GM13977 (cell line): ENCODE results near the gene ZNF429.
"Not testable (repeated sequence)": the region's sequence is repeated elsewhere in the genome, so short reads cannot be mapped to it uniquely, and the experiment has no call there.

Experiments used
- DNase-seq: peaks from one replicate; pipeline ENCODE4 v3.0.0; 2012; ENCODE audit warnings: low spot score
- in situ Hi-C: fragments of 300-500 bp; cut with MboI; formaldehyde crosslinking; loops from one replicate; pipeline ENCODE4 v1.12.0; 2022; ENCODE audit warnings: low sequenced_read_pairs, low pct_unique_long_range_greater_than_20kb, mixed read lengths, inconsistent platforms; ENCODE audit not compliant: unreplicated experiment
- TF ChIP-seq, protein P1 (sequence below): IDR thresholded peaks from 2 replicates; pipeline ENCODE4 v1.5.1; 2012; ENCODE audit warnings: mild to moderate bottlenecking, control low read depth; ENCODE audit not compliant: insufficient read depth; ENCODE audit errors: extremely low read depth, missing control alignments

The ZNF429 gene

GRCh38 chr19:21513651-21514050, 8.2 kb downstream of the ZNF429 start:
- TF ChIP-seq, protein P1, sequence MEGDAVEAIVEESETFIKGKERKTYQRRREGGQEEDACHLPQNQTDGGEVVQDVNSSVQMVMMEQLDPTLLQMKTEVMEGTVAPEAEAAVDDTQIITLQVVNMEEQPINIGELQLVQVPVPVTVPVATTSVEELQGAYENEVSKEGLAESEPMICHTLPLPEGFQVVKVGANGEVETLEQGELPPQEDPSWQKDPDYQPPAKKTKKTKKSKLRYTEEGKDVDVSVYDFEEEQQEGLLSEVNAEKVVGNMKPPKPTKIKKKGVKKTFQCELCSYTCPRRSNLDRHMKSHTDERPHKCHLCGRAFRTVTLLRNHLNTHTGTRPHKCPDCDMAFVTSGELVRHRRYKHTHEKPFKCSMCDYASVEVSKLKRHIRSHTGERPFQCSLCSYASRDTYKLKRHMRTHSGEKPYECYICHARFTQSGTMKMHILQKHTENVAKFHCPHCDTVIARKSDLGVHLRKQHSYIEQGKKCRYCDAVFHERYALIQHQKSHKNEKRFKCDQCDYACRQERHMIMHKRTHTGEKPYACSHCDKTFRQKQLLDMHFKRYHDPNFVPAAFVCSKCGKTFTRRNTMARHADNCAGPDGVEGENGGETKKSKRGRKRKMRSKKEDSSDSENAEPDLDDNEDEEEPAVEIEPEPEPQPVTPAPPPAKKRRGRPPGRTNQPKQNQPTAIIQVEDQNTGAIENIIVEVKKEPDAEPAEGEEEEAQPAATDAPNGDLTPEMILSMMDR = no peak
- no peak for DNase-seq
- in situ Hi-C loops = no loop called here

DNA sequence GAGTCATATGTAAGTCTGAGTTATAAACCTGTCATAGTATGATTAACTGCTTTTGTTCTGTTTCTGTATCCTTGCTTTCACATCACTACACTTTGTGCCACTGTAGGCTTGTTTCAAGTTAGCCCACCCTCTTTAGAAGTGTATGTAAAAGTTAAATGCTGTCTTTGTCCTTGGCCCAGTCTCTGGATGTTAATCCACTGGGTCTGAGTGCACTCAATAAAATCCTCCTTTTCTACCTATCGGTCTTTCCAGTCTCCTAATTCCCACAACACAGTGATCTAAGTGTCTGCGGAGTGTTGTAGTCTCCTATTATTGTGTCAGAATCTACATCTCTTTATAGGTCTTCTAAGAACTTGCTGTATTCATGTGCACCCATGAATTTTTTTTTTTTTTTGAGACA, 14.1 kb downstream of the ZNF429 start:
- no peak for DNase-seq
- in situ Hi-C loops = no loop called here
- TF ChIP-seq, protein P1 = no peak

DNA sequence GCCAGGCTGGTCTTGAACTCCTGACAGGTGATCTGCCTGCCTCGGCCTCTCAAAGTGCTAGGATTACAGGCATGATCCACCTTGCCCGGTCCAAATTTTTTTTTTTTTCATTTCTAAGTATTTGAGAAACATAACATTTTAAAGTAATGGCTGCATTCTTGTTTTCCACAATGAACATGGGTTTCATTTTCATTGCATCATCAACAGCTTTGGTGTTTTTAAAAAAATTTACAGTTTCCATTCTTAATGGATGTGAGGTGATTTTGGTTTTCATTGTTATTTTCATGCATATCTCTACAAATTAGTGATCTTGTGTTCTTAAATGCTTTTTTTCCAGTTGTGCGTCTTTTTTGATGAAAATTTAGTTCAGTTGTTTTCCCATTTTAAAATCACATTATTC, 27.5 kb downstream of the ZNF429 start:
- TF ChIP-seq, protein P1 = no peak
- in situ Hi-C loops = no loop called here

GRCh38 chr19:21536741-21537290, 31.4 kb downstream of the ZNF429 start:
- in situ Hi-C loops, DNase-seq: not testable (repeated sequence)

More for the DNA sequence above, 27.5 kb downstream of the ZNF429 start:
- no peak for DNase-seq

DNA sequence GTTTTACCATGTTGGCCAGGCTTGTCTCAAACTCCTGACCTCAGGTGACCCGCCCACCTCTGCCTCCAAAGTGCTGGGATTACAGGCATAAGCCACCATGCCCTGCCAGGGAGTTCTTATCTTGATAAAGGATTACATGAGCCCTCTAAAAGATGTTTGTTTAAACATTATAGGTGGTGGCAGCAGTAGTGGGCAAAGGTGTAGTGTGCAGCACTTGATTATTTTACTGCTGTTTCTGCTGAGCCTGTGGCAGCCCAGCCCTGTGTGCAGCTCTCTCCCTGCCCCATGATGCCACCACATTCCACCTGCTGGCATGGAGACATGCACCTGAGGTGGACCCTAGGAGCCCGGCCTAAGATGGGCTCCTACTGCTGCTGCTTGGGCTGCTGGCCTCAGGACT, 54.0 kb downstream of the ZNF429 start:
- in situ Hi-C loops = no loop called here
- no peak for DNase-seq
- TF ChIP-seq, protein P1 = no peak

DNA sequence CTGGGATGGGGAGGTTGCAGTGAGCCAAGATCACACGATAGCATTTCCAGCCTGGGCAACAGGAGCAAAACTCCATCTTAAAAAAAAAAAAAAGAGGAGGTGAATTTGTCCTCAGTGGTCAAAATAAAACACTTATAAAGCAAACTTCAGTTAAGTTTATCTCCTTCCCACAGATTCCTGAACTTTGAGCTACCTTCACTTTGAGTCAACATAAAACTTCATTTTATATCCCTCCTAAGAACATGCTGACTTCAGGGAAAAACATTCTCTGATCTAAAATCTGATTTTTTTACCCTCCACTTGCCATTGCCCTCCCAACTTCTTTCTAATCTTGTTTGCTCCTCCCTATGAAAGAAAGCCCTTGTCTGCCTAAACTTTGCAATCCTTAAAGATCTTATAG, 59.0 kb downstream of the ZNF429 start:
- TF ChIP-seq, protein P1 = no peak
- no peak for DNase-seq
- in situ Hi-C loops = no loop called here

GRCh38 chr19:21566073-21566472, 60.7 kb downstream of the ZNF429 start:
- no peak for DNase-seq
- TF ChIP-seq, protein P1 = no peak
- in situ Hi-C loops = no loop called here

GRCh38 chr19:21567806-21568205, 62.4 kb downstream of the ZNF429 start:
- DNase-seq, in situ Hi-C loops: not testable (repeated sequence)
